GM12865 (cell line): ENCODE measurements around the gene RSBN1L.

Experiments
- DNase-seq: peaks from one replicate; pipeline ENCODE4 v3.0.0; 2010; ENCODE audit warnings: low read depth
- H3K4me3 ChIP-seq: 2 replicates; pipeline ENCODE4 v1.5.1; 2011; ENCODE audit warnings: mild to moderate bottlenecking, low read depth, low read length, control low read depth
- TF ChIP-seq, protein P1 (sequence below): IDR thresholded peaks from 2 replicates; pipeline ENCODE4 v1.5.1; 2011; ENCODE audit warnings: low read length, control low read depth, low read depth, inconsistent platforms; ENCODE audit not compliant: insufficient read depth; ENCODE audit errors: missing control alignments

RSBN1L gene

DNA sequence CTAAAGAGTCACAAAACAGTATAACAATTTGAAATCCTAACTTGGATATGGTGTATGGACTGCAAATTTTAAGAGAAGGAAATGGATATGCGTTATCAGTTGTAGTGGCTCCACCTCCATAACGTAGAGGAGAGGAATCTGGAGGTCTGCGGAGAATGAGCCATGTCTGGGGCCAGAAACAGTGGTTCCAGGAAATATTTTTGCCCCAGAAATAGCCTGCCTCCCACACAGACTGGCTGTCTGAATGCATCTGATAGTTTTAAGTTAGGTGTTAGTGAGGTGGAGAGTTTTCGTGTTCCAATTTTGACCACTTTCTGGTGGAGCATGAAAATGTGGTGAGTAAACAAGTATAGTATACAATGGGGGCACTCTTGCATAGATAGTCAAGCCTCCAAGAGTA lies 103.9 kb downstream of the RSBN1L start:
- TF ChIP-seq, protein P1, sequence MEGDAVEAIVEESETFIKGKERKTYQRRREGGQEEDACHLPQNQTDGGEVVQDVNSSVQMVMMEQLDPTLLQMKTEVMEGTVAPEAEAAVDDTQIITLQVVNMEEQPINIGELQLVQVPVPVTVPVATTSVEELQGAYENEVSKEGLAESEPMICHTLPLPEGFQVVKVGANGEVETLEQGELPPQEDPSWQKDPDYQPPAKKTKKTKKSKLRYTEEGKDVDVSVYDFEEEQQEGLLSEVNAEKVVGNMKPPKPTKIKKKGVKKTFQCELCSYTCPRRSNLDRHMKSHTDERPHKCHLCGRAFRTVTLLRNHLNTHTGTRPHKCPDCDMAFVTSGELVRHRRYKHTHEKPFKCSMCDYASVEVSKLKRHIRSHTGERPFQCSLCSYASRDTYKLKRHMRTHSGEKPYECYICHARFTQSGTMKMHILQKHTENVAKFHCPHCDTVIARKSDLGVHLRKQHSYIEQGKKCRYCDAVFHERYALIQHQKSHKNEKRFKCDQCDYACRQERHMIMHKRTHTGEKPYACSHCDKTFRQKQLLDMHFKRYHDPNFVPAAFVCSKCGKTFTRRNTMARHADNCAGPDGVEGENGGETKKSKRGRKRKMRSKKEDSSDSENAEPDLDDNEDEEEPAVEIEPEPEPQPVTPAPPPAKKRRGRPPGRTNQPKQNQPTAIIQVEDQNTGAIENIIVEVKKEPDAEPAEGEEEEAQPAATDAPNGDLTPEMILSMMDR, result no peak
- peak overlapping the region; percentile 92 for H3K4me3 ChIP-seq
- DNase-seq, result peak; percentile 72

DNA sequence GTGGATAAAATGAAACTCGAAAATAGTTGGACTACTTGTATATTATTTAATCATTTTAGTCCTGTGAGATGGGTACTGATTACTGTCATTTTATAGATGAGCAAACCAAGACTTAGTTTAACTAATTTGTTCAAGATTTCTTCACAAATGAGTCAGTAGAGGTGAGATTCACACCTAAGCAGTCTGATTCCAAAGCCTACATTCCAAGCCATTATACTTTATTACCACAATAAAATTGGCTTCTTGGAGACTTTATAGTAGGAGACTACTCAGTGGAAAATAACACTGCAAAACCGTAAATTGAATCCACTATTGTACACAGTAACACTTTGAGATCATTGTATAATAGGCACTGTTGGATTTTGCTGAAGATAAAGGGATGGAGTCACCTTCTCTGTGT lies 104.5 kb downstream of the RSBN1L start:
- TF ChIP-seq, protein P1, result no peak
- peak overlapping the region; percentile 92; the same call in 1 of the 2 replicates for H3K4me3 ChIP-seq
- no peak for DNase-seq

DNA sequence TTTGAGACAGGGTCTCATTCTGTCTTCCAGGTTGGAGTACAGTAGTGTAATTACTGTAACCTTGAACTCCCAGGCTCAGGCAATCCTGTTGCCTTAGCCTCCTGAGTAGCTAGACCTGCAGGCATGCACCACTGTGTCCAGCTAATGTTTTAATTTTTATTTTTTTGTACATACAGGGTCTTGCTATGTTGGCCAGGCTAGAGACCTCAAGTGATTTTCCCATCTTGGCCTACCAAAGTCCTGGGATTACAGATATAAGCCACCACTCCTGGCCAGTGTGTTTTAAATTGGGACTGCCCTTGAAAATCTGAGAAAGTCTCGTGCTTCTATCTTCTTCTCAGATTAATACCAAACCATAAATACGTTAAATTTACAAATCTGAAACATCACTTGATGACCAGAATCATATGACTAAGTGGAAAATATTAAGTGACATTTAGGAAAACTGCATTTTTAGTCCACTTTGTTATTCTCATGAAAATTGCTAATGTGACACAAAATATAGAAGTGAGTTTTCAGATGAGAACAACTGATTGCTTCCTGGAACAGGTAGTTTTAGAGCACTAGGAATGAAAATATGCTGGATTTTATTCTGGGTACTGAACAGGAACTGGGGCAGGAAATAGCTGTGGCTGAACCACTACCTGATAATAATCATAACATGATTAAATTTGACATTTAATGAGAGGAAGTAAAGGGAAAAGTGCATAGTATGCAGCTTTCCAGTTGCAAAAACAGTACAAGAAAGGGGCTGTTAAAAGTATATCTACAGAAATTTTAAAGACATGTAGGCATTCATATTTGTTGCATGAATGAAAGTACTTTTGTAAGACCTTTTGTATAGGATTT lies 106.5 kb downstream of the RSBN1L start:
- no peak for DNase-seq
- no peak overlapping the region for H3K4me3 ChIP-seq
- TF ChIP-seq, protein P1, result no peak

DNA sequence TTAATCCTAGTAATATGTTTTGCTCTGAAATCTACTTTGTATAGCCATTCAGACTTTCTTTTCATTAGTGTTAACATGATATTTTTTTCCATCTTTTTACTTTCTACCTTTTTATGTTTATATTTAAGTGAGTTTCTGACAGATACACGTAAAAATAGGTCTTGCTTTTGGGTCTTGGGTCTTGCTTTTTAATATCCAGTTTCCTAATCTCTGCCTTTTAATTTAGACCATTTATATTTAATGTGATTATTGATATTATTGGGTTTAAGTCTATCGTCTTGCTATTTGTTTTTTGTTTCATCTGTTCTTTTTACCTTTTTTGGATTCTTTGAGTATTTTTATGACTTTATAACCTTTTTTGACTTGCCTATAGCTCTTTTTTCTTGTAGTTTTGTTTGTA lies 110.2 kb downstream of the RSBN1L start:
- no peak overlapping the region for H3K4me3 ChIP-seq
- TF ChIP-seq, protein P1, result no peak
- no peak for DNase-seq

DNA sequence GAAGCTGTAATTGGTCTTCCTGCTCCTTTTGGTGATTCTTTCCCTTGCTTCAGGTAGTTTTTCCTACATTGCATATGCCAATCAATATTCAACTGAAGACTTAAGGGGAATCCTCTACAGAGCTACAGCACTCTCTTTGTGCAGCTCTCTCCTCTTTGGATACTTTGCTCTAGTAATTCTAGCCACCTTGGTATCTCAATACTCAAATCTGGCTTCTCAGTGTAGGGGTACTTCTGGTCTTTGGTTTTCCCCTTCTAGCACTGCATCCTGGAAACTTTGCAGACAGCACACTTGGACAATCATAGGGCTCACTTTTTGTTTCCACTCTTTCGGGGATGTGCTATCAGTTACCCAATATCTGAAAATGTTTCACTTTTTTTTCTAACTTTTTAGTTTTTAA lies 112.3 kb downstream of the RSBN1L start:
- TF ChIP-seq, protein P1, result no peak
- DNase-seq, result peak; percentile 21
- H3K4me3 ChIP-seq, result no peak overlapping the region

GRCh38 chr7:77811516-77812289 lies 115.4 kb downstream of the RSBN1L start:
- no peak for DNase-seq
- H3K4me3 ChIP-seq, result no peak overlapping the region
- TF ChIP-seq, protein P1, result no peak
